Upper lobe of left lung (tissue), 4 donors: ENCODE data around the gene ADARB1.

Experiments
- CTCF ChIP-seq, 6 experiments: fragments of 450-650 bp in 4 of 6; fragments of 200-600 bp in 2 of 6; sonication (generic) in 2 of 6; IDR thresholded peaks; one replicate each; pipeline ENCODE4 v1.5.1; 2016 to 2019; ENCODE audit warnings: antibody characterized with exemption in 6 of 6
- EP300 ChIP-seq, 4 donors: sonication (generic); formaldehyde crosslinking; IDR thresholded peaks; one replicate each; pipeline ENCODE4 v1.5.1; 2017; ENCODE audit warnings: antibody characterized with exemption in 4 of 4, control low read depth in 2 of 4
- POLR2A ChIP-seq, 4 donors: fragments of 450-650 bp; IDR thresholded peaks; one replicate each; pipeline ENCODE4 v1.5.1; 2016 to 2017; ENCODE audit warnings: antibody characterized with exemption in 4 of 4, mild to moderate bottlenecking in 2 of 4

- no peak for TF ChIP-seq POLR2A (IDR thresholded peaks at IDR 0.05)
- TF ChIP-seq CTCF (IDR thresholded peaks at IDR 0.05): no peak
- no peak for TF ChIP-seq EP300 (IDR thresholded peaks at IDR 0.05)
These were observed 46.9 kb upstream of the ADARB1 start for GRCh38 chr21:45027241-45028196.
